ENCODE data around the gene HORMAD2.
A peak's percentile ranks its signal among the peaks of the same experiment; 100 is the strongest.

HORMAD2 gene

GRCh38 chr22:30115705-30116104, 35.4 kb downstream of the HORMAD2 start:
- no peak for DNase-seq

- DNase-seq: peak; percentile 38
Measured at GRCh38 chr22:30116362-30117117, 36.3 kb downstream of the HORMAD2 start.

DNA sequence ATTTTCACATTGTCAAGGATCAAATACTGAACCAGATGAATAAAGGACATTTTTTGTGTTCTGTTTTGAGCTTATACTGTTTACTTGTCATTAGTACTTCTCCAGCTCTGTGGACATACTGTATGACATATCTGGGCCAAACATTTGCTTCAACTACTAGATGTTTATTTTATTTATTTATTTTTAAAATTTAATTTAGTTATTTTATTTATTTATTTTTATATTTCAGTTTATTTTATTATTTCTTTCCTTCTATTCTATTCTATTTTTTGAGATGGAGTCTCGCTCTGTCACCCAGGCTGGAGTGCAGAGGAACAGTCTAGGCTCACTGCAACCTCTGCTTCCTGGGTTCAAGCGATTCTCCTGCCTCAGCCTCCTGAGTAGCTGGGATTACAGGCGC, 37.0 kb downstream of the HORMAD2 start:
- DNase-seq: no peak

- DNase-seq: no peak
Measured at GRCh38 chr22:30118291-30118690, 38.0 kb downstream of the HORMAD2 start.

DNA sequence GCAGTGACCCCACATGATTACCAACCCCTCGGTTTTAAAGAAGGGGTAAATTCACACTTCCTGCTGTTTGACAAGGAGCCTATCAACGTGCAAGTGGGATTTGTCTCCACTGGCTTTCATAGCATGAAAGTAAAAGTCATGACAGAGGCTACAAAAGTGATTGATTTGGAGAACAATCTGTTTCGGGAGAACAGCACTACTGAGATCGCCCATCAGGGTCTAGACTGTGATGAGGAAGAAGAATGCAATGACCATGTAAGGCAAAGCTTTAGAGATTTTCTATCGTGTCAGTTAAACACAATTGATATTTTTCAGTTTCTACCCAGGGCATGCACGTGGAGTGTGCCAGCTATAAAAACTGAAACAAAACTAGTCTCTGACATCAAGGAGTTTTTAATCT, 41.7 kb downstream of the HORMAD2 start:
- DNase-seq: peak; percentile 81

DNA sequence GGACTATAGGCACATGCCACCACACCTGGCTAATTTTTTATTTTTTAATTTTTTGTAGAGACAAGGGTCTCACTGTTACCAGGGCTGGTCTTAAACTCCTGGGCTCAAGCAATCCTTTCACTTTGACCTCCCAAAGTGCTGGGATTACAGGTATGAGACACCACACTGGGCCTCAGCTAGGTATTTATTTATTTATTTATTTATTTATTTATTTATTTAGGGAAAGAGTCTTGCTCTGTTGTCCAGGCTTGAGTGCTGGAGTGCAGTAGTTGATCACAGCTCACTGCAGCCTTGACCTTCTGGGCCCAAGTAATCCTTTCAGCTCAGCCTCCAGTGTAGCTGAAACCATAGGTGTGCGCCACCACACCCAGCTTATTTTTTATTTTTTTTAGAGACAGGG, 43.2 kb downstream of the HORMAD2 start:
- DNase-seq: no peak

GRCh38 chr22:30127749-30128166, 47.5 kb downstream of the HORMAD2 start:
- no peak for DNase-seq

GRCh38 chr22:30128511-30128910, 48.2 kb downstream of the HORMAD2 start:
- DNase-seq: no peak

- no peak for DNase-seq
Measured at GRCh38 chr22:30129636-30130035, 49.4 kb downstream of the HORMAD2 start.

DNA sequence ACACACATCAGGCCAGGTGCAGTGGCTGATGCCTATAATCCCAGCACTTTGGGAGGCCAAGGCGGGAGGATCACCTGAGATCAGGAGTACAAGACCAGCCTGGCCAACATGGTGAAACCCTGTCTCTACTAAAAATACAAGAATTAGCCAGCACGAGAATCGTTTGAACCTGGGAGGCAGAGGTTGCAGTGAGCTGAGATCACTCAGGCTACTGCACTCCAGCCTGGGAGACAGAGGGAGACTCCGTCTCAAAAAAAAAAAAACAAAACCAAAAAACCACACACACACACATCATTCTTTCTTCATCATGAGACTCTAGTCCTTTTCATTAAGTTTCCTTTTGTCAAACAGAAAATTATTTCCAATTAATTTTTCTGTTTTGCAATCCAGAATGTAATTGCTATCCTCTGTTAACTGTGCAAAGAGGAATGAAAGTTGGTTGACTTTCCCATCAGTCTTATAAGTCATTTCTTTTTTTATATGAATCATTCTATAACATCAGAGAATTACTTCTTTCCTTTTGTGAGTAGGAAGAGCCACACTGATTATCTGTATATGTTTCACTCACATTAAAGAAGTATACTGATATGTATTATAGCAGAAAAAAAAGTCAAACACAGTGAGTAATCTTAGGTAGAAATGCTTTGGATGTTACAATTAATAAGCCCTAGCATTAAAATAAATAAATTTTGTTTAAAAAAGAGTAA, 52.2 kb downstream of the HORMAD2 start:
- no peak for DNase-seq

DNA sequence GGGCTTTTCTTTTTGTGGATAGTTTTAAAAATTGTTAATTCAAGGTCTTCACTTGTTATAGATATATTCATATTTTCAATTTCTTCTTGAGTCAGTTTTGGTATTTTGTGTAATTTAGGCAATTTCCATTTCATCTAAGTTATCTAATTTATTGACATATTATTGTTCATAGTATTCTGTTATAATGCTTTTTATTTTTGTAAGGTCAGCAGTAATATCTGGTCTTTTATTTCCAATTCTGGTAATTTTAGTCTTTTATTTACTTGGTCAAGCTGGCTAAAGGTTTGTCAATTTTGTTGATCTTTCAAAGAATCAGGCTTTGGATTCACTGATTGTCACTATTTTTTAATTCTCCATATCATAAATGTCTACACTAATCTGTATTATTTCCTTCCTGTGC, 60.1 kb downstream of the HORMAD2 start:
- DNase-seq: no peak

DNA sequence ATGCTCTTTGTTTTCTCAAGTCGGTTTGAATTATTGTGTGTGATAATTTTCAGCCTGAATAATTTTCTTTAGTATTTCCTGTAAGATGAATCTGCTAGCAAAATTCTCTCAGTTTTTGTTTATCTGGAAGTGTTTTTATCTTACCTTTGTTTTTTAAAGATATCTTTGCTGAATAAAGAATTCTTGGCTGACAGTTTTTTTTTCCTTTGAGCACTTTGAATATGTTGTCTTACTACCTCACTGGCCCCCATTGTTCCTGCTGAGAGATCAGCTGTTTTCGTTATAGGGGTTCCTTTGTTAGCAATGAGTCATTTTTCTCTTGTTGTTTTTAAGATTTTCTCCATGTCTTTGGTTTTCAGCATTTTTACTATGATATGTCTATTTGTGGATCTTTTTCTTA, 63.0 kb downstream of the HORMAD2 start:
- no peak for DNase-seq

DNA sequence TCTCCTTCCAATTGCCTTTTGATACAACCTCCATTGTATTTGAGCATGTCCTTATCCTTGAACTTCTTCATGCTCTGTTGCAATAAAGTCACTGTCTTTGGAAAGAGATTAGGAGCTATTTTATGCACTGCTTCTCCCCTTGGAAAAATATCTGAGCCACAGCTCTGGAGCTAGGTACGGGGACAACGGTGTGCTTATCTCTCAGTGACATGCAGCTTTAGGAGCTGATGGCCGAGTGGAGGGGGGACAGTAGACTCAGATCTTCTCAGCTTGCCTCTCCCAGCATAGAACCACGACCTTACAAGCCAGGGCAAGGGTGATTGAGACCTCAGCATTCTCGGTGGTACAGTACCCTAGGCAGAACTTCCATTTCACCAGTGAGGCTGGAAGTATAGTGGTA, 64.1 kb downstream of the HORMAD2 start:
- DNase-seq: no peak

DNA sequence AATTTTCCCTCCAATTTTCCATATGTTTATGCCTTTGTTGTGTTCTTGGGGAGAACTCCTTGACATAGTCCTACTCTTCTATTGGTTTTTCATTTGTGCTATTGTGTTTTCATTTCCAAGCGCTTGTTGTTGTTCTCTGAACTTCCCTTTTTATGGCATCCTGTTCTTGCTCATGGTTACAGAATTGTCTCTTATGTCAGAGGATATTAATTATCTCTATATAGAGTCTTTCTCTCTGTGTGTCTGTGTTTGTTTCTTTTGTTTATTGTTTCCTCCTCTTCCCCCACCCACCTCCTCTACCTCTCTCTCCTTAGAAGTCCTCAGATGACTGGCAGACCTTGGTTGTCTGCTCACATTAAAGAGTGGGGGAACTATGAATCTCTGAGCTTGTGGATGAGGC, 69.9 kb downstream of the HORMAD2 start:
- DNase-seq: no peak

DNA sequence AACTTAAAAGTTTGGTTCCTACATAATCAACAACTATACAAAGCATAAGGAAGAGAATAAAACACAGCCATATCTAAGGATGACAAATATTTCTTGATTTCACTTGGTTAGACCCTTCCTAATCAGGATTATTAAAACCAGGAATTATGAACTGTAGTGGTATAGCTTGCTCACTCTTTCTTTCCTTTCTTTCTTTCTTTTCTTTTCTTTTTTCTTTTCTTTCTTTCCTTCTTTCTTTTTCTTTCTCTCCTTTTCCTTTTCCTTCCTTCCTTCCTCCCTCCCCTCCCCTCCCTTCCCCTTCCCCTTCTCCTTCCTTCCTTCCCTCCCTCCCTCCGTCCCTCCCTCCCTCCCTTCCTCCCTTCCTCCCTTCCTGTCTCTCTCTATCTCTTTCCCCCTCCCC, 78.0 kb downstream of the HORMAD2 start:
- no peak for DNase-seq

DNA sequence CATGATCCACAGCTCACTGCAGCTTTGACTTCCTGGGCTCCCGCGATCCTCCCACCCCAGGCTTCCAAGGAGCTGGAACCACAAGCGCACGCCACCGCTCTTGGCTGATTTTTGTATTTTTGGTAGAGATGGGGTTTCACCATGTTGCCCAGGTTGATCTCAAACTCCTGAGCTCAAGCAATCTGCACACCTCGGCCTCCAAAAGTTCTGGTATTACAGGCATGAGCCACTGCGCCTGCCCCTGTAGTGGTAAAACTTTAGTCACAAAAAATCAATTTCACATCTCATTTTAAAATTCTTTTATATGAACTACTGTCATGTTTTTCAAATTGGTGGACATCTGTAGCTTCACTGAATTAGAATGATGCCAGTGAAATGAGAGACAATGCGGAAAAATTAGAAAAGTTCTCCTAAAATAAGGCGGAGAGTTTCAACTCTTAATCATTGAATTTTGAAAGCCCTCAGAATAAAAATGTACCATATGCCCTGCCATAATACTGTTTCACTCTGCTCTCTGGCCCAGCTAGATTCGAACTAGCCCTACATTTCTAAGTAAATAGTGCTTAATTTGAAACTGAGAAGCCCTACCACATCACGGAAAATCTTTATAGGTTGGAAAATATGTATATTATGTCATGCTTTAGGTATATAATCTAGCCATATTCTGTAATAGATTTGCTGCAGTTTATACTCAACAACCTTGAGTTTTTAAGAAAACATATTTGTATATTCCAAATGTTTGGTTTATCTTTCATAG, 78.7 kb downstream of the HORMAD2 start:
- DNase-seq: peak; percentile 62

DNA sequence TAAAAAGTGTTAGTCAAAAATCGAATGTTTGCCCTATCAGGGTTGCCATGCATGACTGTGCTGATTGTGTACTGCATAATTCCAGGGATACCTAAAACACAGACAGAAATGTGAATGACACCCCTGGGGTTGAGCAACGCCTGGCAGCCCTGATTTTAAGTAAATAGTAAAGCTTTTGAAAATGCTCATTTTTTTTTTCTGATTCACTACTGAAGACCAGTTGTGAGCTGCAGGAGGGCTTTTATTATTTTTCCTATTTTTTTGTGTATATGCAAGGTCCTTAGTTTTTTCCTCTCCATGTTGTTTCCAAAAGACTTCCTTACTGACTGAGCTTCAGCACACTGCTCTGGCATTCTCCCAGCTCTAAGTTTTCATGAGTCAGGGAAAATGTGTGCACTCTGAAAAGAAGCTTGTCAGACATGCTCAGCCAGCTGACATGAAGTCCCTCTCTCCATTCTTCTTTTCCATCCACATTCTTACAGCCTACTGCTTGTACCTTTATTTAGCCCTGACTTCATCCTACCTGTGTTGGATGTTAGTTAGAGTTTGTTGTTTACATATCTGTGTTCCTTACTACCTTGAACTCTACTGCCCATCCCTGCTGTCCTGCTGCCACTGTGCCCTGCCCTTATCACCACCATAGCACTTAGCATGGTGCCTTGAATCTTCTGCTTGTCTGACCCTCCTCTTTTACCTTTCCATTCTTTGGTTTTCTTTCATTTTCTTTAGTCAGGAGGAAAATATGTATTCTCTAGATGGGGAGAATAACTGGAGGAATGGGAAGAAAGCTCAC, 79.5 kb downstream of the HORMAD2 start:
- DNase-seq: peak; percentile 54

DNA sequence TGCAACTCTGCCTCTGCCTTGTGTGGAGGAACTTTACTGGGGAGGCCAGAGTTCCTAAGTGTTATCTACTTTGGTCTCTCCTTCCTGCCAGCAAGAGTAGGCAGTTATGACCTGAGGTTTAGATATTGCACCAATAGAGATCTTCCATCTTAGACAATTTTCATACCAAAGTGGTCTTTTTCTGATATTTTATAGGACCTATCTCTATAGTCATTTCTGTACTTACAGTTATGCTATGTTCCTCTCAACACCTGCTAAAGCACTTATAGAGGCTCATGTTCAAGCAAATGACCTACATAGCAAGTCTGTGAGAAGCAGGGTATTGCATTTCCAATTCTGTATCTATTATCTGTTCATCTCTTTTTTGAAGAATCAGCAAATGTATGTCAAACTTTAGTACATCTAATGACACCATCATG, 80.8 kb downstream of the HORMAD2 start:
- DNase-seq: peak; percentile 83

DNA sequence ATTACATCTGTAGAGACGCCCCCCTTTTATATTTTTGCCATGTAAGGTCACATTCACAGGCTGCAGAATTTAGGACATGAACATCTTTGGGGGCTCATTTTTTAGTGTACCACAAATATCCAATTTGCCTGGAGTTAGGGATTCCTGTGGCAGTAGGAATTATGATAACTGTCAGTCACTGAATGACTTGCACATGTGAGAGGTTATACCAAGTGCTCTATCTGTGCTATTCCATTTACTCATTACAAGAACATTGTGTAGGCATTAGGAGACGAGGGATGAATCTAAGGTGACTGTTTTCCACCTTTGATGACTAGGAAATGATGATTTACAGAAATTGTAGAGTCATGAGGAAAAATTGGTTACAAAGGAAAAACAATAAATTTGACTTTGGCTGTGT, 87.0 kb downstream of the HORMAD2 start:
- peak; percentile 83 for DNase-seq

DNA sequence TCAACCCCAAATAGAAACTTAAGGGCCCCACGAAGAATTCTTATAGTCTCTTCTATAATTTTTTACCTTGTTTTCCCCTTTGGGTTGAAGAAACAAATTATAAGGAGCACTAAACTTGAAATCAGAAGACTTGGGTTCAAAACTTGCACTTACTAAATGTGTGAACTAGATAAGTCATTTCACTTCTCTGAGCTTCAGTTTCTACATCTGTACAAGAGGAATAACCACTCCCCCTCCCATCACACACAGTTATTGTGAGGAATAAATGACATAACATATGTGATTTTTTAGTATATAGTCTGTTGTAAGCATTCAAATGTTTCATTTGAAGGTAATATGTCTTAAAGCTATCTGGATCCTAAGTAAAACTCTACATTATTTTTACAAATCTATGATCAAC, 87.5 kb downstream of the HORMAD2 start:
- peak; percentile 81 for DNase-seq

GRCh38 chr22:30169002-30169401, 88.7 kb downstream of the HORMAD2 start:
- DNase-seq: peak; percentile 83

DNA sequence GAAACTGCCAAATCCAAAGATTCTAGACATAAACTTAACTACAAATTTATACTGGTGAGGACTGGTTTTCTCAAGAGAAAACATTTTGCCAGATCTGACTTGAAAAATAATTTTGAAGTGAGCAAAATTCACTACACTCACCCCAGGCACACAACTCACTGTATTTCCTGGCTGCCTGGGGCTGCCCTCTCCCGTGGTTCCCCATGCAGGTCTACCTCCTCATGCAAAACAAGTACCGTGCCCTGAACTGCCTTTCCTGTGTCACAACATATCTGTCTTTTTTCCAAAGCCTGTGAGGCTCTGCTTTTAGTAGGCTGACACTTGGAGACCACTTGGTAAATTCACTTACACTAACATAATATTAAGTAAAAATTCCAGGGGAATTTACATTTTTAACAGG, 89.9 kb downstream of the HORMAD2 start:
- peak; percentile 65 for DNase-seq

DNA sequence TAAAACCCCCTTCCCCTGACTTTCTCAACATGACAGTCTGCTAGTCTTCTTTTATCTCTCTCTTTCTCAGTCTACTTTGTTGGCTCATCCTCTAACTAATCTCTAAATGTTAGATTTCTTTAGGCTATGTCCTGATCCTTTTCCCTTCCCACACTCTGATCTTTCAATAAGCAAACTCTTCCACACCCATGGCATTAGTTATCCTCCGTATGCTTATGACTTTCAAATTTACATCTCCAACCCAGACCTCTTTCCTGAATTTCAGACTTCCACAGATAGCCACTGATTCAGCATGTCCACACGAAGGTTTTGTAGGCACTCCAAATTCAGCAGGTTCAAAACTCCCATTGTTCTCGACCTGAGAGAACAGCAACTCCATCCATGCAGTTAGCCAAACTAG, 90.7 kb downstream of the HORMAD2 start:
- DNase-seq: no peak
